Chondrocyte (in vitro differentiated cells): ENCODE measurements around the gene WDR18. TPM values are rescaled to one million over a fixed set of nuclear protein-coding genes. Genes with fewer than 3 reads are reported as not detected.

Experiments used
- DNase-seq: peaks from one replicate; pipeline ENCODE4 v3.0.0; 2021; ENCODE audit warnings: mixed read lengths, low spot score
- H3K27ac Mint-ChIP-seq: one replicate; pipeline ENCODE4 v1.8.0; 2021; ENCODE audit warnings: mild to moderate bottlenecking, moderate library complexity, mixed read lengths; ENCODE audit not compliant: unreplicated experiment
- H3K27me3 Mint-ChIP-seq: 2 replicates; pipeline ENCODE4 v1.8.0; 2021; ENCODE audit warnings: low read depth, mixed read lengths
- H3K36me3 Mint-ChIP-seq: 2 replicates; pipeline ENCODE4 v1.8.0; 2021; ENCODE audit warnings: low read depth, mixed read lengths
- H3K4me1 Mint-ChIP-seq: 2 replicates; pipeline ENCODE4 v1.8.0; 2021; ENCODE audit warnings: low read depth, mild to moderate bottlenecking, mixed read lengths
- H3K4me3 Mint-ChIP-seq: one replicate; pipeline ENCODE4 v1.8.0; 2021; ENCODE audit warnings: mild to moderate bottlenecking, moderate library complexity, mixed read lengths; ENCODE audit not compliant: unreplicated experiment
- H3K9me3 Mint-ChIP-seq: 2 replicates; pipeline ENCODE4 v1.8.0; 2021; ENCODE audit warnings: low read depth, mixed read lengths
- CTCF ChIP-seq: fragments of 200-600 bp; sonication (generic); IDR thresholded peaks from 2 replicates; pipeline ENCODE4 v1.5.0; 2021; ENCODE audit warnings: antibody characterized with exemption, mild to moderate bottlenecking, moderate library complexity
- total RNA-seq: library from RNA; stranded (reverse); gene quantifications from 3 replicates; pipeline ENCODE4 v1.2.1, GENCODE V29; 2021

Gene WDR18
- total RNA-seq, 1 donor from 2014 or later = 48.5 TPM

GRCh38 chr19:960020-960419 lies 24.1 kb upstream of the WDR18 start:
- peaks cover 5% of the 10 kb centered on the region for H3K4me1 Mint-ChIP-seq
- H3K4me3 Mint-ChIP-seq = no peak overlapping the region
- no peak for DNase-seq
- no peaks in the 10 kb centered on the region for H3K27me3 Mint-ChIP-seq
- peak; percentile 15 for TF ChIP-seq CTCF
- H3K36me3 Mint-ChIP-seq = peaks cover 2% of the 10 kb centered on the region
- H3K27ac Mint-ChIP-seq = no peak overlapping the region
- no peaks in the 10 kb centered on the region for H3K9me3 Mint-ChIP-seq

GRCh38 chr19:960601-960938 lies 23.6 kb upstream of the WDR18 start:
- H3K27ac Mint-ChIP-seq = no peak overlapping the region
- H3K4me3 Mint-ChIP-seq = no peak overlapping the region
- TF ChIP-seq CTCF = no peak
- no peaks in the 10 kb centered on the region for H3K27me3 Mint-ChIP-seq
- H3K9me3 Mint-ChIP-seq = no peaks in the 10 kb centered on the region
- no peak for DNase-seq
- H3K36me3 Mint-ChIP-seq = peaks cover 5% of the 10 kb centered on the region
- H3K4me1 Mint-ChIP-seq = peaks cover 5% of the 10 kb centered on the region

- no peak for TF ChIP-seq CTCF
- H3K4me1 Mint-ChIP-seq = peaks cover 5% of the 10 kb centered on the region
- no peak overlapping the region for H3K27ac Mint-ChIP-seq
- peaks cover 9% of the 10 kb centered on the region for H3K36me3 Mint-ChIP-seq
- no peaks in the 10 kb centered on the region for H3K9me3 Mint-ChIP-seq
- no peak overlapping the region for H3K4me3 Mint-ChIP-seq
- no peaks in the 10 kb centered on the region for H3K27me3 Mint-ChIP-seq
- DNase-seq = no peak
These were observed 22.1 kb upstream of the WDR18 start for GRCh38 chr19:961866-962620.

GRCh38 chr19:962683-963400 lies 21.3 kb upstream of the WDR18 start:
- Mint-ChIP-seq H3K4me3 (no peak overlapping the region), H3K27ac (no peak overlapping the region), H3K36me3 (peaks cover 12% of the 10 kb centered on the region), H3K9me3 (no peaks in the 10 kb centered on the region), H3K27me3 (no peaks in the 10 kb centered on the region), H3K4me1 (peaks cover 5% of the 10 kb centered on the region)
- no peak for TF ChIP-seq CTCF
- DNase-seq = peak; percentile 82

- Mint-ChIP-seq H3K4me1 (peaks cover 5% of the 10 kb centered on the region), H3K4me3 (no peak overlapping the region), H3K27ac (no peak overlapping the region)
These were observed 20.6 kb upstream of the WDR18 start for GRCh38 chr19:963486-963951.

More at GRCh38 chr19:963486-963951, 20.6 kb upstream of the WDR18 start:
- no peaks in the 10 kb centered on the region for H3K27me3 Mint-ChIP-seq
- no peak for TF ChIP-seq CTCF
- DNase-seq = no peak
- peaks cover 15% of the 10 kb centered on the region for H3K36me3 Mint-ChIP-seq
- H3K9me3 Mint-ChIP-seq = no peaks in the 10 kb centered on the region
